Stimulated activated naive CD4-positive, alpha-beta T cell (primary cell): ENCODE results near the gene DRD1.

Experiments
- DNase-seq, 6 experiments: peaks; one replicate each; lab custom pipeline; 2025; lab: John Stamatoyannopoulos, UW

The DRD1 gene

DNA sequence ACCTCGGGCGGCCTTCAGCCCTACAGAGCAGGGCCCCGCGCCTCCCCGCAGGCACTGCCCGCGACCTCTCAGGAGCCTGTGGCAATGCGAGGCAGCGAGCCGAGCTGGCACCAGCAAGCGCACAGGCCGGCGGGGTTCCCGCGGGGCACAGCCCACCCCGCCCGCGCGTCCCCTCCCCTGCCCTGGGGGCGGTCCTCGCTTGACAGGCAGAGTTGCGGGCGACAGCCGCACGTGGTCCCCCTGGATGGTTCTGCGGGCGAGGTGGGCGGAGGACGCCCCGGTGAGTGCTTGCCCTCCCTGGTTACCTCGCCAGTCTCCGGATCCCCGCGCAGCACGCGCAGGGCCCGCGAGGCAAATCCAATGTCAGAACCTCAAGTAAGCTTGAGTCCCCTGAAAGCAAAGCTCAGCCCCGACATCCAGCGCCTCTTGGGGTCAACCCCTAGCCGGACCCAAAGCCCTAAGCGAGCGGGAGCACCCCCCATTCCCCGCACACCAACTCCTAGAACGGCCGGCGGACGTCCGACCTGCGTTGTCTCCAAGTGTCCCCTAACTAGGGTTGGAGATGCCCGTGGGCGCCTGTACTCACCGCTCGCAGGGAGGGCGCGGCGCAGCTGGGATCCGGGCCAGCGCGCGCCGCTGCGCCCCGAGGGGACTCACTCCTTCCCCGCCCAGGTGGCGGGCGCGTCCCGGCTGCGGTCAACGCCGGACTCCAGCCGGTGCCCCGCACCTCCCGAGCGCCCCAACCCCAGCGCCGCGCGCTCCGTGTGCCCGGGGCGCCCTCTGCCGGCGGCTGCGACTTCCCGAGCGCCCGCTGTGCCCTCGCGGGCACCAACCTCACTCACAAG lies at the start of gene DRD1:
Gene DRD1 (minus strand): TSS at position 123 of the 845 bp plus-strand sequence. CDS start 1,083 bp downstream, outside the sequence.
- peak; percentile 2 to 49 (median 20) for DNase-seq

DNA sequence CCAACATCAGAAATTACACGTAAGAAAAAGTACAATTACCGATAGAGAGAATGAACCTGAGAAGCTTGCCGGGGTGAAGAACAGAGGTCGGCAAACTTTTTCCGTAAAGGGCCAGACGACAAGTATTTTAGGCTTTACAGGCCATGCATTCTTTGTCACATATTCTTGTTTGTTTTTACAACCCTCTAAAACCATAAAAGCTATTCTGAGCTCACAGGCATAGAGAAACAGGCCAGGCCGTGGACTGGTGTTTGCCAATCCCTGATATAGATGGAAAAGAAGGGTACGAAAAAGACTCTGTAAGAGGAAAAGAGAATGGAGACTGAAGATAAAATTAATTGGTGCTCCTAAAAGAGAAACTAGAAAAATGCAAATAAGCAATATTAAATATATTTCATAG lies 49.7 kb upstream of the DRD1 start:
- no peak for DNase-seq

DNA sequence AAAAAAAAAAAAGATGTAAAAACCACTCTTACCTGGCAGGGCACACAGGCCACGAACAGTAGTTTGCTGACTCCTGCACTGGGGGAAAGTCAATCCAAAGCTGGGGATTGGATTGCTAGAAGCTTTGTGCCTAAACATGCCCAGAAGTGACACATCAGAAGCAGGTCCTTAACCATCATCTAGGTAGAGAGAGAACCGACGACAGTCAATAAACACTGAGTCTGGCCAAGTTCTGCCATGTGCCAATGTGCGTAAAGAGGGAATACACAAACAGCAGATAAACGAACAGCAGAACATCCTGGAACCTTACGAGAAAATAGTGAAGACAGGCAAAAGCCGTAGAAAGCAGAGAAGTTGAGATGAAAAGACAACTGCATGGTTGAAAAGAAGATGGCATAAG lies 49.3 kb upstream of the DRD1 start:
- no peak for DNase-seq

DNA sequence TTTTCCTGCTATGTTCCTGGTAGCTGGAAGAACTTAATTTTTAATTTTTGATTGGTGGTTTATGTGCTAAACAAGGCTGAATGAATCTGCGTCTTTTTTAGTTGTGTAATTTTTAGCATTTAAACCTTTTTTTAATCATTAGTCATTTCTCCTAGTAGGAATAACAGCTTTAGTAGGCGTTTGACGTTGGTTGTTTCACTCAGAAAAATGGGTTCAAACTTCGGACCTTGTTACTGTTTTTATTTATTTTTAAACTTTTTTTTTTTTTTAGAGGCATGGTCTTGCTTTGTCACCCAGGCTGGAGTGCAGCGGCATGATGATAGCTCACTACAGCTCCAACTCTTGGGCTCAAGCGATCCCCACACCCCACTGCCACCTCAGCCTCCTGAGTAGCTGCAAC lies 47.2 kb upstream of the DRD1 start:
- DNase-seq, result no peak

DNA sequence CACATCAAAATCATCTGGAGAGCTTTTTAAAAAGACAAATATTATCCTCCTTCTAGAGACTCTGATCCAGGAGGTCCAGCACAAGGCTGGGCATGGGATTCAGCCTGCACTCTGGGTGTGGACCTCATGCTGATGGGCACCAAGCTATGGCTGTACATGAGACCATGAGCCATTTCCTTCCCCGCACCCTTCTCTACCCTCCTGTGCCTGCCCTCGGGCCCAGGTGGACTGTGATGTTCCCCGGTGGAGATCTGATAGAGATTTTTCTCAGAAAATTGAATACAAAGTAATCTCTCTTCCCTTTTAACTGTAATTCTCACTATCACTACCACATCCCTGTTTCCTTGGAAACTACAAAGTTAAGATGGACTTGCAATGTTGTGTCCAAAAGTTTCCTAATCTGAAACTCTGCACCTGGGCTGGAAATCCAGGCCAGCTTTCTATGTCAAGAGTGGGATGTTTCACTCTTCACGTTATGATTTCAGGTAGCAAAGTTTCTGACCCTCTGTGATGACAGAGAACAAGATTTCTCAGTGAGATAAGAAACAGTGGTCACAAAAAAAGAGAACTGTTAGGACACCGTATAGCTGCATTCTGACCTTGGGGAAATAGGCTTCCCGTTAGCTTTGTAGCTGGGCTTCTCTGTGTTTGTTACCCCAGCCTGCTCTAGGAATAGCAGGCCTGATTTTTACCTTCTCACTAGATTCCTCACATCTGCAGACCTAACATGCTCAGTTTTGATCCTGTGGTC lies 45.9 kb upstream of the DRD1 start:
- no peak for DNase-seq

DNA sequence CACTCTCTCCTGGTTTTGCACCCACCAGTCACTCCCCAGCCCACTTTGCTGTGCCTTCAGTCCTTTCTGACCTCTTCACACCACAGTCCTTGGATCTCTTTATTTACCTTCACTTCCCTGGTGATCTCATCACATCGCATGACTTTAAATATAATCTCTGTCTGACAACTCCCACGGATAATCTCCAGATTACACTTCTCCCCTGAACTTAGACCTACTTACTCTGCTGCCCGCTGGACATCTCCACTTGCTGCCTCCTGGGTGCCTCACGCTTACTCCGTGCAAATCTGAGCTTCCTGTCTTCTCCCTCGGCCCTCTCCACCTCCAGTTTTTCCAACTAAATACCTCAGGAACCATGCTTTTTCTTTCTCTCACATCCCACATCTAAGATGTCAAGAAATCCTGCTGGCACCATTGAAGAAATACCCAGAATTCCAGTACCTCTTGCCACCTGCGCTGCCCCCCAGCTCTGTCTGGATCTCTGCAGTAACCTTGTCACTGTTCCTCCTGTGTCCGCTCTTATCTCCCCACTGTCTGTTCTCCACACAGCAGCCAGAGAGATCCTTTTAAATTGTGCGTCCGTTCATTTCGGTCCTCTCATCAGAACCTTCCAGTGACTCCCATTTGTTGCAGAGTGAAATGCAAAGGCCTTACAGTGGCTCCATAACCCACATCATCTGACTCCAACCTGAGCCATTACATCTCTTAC lies 43.7 kb upstream of the DRD1 start:
- DNase-seq, result no peak

DNA sequence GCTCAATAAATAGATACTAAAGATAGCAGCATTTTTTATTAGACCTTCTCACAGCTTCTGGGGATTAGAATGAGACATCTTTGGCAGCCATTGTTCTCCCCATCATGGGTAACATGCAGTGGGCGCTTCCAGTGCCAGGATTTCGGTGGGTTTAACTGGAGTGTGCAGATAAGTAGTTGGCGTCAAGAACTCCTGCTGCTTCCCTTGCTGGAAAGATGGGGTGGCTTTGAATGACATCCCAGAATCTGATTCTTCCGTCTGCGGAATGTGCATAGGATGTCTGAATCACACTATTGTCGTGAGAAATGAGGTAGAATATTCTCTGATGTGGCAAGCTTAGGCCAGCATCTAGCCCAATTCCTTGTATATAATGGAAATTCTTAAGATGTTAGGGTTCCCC lies 41.6 kb upstream of the DRD1 start:
- no peak for DNase-seq

DNA sequence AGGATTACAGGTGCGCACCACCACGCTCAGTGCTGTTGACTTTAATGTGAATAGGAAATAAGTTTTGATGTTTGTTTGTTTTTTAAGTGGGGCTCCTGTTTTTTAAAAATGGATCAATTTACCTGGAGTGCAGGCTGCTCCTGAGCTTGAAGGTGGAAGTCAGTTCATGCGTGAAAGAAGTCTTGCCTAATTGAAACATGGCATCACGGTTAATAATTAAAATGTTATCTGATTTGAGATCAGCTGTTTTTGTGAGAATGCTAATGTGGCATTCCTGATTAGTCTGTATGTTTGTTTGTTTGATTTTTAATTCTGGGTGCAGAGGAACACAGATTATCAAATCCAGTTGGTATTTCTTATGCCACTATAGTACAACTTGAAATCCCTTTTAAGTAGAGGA lies 40.8 kb upstream of the DRD1 start:
- DNase-seq, result no peak

DNA sequence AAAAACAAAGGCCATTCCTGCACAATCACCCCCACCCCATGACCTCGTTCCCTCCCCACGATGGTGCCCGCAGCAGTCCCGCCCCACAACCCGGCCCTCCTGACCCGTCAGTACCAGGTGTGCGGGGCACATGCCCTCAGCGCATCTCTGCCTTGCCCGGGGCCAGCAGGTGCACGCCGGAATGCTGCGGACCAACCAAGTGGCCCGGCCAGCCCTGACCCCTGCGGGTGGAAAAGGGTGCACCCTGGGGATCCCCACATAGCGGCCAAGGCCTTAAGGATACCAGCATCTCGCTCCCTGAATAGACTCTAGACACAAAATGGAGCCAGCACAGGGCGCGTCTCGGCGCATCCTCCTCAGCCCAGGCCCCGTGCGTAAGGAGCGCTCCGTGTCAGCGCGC lies 40.3 kb upstream of the DRD1 start:
- DNase-seq, result no peak

DNA sequence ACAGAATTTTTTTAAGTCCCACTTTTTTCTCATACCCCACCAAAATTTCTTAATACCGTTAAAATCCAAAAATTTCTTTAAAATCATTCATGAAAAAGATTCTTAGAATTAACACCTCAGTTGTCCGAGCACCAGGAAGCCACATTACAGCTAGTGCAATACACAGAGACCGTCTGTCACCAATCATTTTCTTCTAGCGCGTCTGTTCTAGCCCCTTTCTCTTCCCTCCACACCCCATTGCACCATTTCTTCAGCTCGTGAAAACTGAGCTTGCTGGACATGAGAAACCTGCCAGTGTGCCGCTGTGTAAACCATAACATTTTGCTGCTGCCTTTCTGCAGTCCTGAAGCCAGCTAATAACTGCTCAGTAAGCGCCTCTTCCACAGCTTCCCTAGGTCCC lies 39.4 kb upstream of the DRD1 start:
- no peak for DNase-seq

DNA sequence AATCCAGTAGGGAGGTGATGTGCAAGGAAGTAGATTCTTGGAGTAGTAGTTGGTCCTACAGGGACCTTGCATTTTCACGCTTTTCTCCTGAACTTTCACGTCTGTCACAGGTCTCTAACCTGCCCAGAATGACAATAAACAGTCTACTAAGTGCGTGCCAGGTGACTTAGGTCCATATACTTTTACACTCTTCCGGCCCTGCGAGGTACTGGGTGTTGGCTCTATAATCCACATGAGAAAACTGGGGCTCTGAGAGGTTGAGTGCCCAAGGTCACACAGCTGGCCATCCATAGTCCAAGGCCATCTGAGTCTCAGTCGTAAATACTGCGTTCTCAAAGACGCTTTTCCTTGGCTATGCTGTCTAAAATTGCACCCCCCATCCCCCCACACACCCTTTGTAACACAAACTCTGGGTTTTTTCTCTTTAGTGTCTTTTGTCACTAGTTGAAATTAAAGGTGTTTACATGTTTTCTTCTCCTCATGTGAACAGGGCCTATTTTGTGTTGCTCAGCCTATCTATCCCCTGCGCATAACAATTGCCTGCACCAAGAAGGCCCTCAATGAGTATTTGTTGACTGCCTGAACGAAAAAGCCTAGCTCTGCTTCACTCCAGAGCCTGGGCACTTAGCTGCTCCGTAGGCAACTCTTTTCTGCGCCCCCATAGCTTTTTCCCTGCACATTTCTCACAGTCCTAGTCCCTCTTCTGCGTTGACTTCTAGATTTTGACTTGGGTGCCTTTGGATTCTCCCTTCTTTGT lies 35.3 kb upstream of the DRD1 start:
- peak in 1 of 6 experiments; percentile 59 for DNase-seq

DNA sequence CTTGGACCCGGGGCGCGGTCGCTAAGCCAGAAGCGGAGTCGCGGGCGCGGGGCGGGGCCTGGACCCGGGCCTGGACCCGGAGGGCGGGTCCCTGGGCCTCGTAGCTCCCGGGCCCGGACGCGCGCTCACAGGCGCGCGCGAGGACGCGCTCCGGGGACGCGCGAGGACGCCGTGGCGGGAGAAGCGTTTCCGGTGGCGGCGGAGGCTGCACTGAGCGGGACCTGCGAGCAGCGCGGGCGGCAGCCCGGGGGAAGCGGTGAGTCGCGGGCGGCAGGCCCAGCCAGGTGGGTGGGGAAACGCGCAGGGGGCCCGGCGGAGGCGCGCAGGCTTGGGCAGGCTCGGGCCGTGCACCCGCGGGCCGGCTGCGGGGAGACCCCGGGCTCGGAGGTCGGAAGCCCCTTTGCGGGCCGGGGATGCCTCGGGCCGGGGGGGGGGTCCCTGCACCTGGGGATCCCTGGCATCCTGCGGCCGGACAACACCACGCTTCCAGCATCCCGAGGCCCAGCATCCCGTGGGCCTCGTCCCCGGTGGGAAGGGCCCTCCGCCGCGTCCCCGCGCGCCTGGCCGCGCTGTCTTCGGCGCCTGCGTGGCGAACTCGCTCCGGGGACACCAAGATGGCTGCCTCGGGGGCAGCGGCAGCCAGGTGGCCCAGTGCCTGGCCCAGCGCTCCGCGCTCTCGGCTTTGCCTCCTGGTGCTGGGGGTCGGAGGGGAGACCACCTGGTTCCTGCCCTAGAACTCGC lies 34.6 kb upstream of the DRD1 start, which contains the start of gene SFXN1:
Gene SFXN1 (plus strand): TSS at position 177 of the 741 bp plus-strand sequence. CDS start 13,544 bp downstream, outside the sequence.
- peak; percentile 44 to 79 (median 60) for DNase-seq

DNA sequence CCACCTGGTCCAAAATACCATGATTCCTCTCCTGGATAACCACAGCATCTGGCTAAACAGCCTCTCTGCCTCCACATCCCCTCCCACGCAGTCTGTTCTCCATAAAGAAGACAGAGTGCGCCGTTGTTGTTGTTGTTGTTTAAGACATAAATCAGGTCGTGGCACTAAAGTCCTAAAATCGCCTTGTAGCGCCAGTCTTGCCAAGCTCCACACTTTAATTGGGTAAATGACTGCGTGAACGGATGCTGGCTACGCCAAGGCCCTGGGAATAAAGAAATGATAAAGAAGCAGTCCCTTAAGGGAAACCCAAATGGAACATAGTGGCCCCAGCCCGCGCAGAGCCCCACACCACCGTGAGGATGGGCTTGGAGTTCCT lies 34.0 kb upstream of the DRD1 start:
- DNase-seq, result no peak

DNA sequence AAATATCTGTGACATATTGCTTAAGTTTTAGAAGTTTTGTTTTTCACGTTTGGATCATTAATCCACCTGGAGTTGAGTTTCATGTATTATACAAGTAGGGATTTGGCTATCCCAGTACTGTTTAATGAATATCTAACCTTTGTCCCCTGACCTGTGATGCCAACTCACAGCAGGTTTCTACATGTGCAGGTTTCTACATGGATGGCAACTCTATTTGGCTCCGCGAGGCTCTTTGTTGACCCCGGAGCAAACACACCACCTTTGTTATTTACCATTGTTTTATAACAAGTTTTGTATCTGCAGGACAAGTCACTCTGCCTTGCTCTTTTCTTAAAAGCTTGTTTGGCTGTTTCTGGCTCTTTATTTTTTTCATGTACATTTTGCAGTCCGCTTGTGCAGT lies 33.5 kb upstream of the DRD1 start:
- DNase-seq, result no peak

DNA sequence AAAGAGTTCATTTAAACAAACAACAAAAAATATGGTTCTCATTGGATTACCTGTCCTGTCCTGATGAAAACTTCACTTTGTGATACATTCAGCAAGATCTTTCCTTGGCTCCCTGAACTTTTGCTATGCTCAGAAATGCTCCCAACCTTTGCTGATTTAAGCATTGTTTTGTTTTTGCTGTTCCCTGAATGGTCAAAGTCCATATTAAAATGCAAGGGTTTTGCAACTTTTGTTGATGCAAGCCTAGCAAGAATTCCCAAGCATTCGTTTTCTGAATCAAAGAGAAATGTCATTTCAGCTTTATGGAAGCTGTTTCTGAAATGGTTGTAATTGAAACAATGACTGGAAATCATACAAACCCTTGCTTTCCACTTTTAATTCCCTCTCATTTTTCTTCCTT lies 31.3 kb upstream of the DRD1 start:
- no peak for DNase-seq

DNA sequence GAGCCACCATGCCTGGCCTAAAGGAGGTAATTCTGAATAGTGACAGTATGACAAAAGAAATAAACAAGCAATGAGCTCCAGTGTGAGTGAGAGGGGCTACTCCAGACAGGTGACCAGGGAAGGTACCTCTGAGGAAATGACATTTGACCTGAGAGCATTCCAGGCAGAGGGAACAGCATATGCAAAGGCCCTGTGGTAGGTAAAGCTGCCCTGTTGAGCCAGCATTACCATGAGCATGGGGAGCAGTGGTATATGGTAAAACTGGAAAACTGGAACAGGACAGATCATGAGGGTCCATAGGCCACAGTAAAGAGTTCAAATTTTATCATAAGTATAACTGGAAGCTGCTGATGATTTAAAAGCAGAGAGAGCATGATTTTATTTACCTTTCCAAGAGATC lies 28.4 kb upstream of the DRD1 start:
- DNase-seq, result no peak

DNA sequence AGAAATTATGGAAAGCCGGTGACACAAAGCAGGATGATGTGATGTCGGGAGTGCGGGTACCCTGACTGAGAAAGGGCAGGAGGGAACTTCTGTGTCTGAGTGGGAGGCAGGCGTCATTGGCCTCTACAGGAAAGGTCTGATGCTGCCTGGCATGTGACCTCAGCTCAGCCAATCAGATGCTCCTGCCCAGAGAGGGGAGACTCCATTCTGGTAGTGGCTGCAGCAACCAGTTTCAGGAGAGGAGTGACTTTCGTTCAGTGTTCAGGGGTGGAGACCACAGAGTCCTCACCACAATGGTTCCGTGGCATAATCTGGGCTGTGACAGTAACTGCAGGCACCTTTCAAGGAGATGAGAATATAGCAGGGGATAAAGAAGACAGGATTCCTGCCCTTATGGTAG lies 27.6 kb upstream of the DRD1 start:
- DNase-seq, result no peak

DNA sequence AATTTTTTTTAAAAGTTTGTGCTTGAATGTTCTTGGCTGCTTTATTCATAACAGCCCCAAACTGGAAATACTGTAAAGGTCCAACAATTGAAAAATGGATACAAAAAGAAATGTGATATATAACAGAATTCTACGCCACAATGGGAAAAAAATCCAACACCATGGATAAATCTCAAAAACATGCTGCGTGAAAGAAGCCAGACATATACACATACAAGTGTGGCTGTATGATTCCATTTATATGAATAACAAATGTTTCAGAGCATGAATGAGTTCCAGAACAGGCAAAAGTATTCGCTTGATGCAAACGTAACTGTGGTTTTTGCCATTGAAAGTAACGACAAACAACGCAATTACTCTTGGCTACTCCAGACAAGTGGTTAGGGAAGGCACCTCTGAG lies 27.2 kb upstream of the DRD1 start:
- DNase-seq, result no peak

DNA sequence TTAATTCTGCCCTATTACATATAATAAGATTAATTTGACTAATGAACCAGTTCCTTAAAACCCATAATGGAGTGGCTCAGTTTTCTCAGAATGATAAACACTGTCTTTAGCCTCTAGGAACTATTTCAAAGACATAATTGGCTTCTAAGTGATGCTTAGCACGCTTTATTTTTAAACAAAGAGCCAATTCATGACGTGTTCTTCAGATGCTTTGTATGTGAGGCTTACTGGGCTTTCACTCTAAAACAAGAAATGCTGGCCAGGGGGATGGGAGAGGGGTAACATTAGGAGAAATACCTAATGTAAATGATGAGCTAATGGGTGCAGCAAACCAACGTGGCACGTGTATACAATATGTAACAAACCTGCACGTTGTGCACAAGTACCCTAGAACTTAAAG lies 26.8 kb upstream of the DRD1 start:
- DNase-seq, result no peak

DNA sequence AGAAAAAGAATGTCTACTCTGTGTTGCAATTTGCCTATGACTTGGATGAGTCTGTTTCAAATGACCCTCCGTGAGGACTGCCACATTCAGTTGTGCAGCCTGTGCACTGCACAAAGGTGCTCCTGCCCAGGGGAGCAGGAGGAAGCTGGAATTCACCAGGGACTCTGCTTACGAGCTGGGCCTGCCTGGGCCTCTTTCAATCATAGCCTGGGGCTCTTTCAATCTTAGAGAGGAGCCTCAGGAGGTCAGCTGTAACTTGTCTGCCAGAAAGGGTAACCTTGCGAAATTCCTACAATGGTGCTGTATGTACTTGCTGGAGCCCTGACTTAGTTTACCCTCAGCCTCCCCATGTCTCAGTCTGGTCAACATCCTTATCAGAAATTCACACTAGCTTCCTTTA lies 25.9 kb upstream of the DRD1 start:
- DNase-seq, result no peak

DNA sequence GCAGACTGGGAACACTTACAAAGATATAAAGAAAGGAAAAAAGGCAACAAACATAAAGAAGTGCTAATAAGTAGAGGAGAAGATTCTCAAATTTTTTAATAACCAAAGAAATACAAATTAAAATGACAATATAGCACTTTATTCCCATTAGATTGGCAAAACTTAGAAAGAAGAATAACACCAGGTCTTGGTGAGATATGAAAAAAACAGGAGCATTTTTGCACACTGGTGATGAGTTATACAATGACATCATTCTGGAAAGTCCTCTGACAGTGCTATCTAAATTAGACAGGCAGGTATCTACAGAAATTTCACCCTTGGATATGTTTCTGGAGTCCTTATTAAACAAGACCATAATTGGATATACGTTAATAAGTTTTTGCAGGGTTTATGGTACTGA lies 24.9 kb upstream of the DRD1 start:
- DNase-seq, result no peak
